ENCODE data around the gene SYT17. TPM values are rescaled to one million over a fixed set of nuclear protein-coding genes. Genes with fewer than 3 reads are reported as not detected.

Gene SYT17
- total RNA-seq, 1 experiment from 2014 or later = 10.3 TPM

- Histone ChIP-seq H3K9me2 (ENCODE audit: insufficient read depth) (no peaks in the 10 kb centered on the region), H3K79me2 (ENCODE audit: insufficient read depth, low read length) (no peaks in the 10 kb centered on the region), H3K4me3 (replicated peaks in 1 of 2; ENCODE audit: low read depth in 1 of 2, low read length in 2 of 2) (no peak overlapping the region), H3K27me3 (ENCODE audit: insufficient read depth, low read length) (no peaks in the 10 kb centered on the region), H3K36me3 (ENCODE audit: control insufficient read depth in 1 of 2, insufficient read depth in 2 of 2, low read length in 2 of 2) (no peaks in the 10 kb centered on the region), H2AFZ (ENCODE audit: low read depth, low read length, poor library complexity, severe bottlenecking) (no peak overlapping the region), H4K20me1 (ENCODE audit: insufficient read depth) (no peaks in the 10 kb centered on the region), H3K4me2 (ENCODE audit: low read length) (no peak overlapping the region), H3K9me3 (ENCODE audit: control insufficient read depth in 1 of 2, insufficient read depth in 1 of 2, low read depth in 1 of 2, low read length in 2 of 2) (peaks cover 4% of the 10 kb centered on the region in 2 experiments; a peak in 2 of 4 replicates), H3K27ac (ENCODE audit: low read depth, low read length) (no peak overlapping the region), H3K9ac (ENCODE audit: low read length) (no peak overlapping the region), H3K4me1 (ENCODE audit: control insufficient read depth in 1 of 2, insufficient read depth in 2 of 2, low read length in 2 of 2) (peaks cover 10 to 15% of the 10 kb centered on the region in 2 experiments)
- ChIA-PET RAD21 (ENCODE audit: low non-redundant PET in 1 of 2, low total read pairs in 2 of 2, uncharacterized antibody in 2 of 2, unreplicated experiment in 2 of 2) (no interaction called here), POLR2A (no interaction called here), CTCF (no interaction called here)
- DNase-seq (ENCODE audit: low read depth, low spot score) = no peak
- no peak for ATAC-seq
- BruUV-seq (replicated peaks) = no TSS peak
- intact Hi-C loops (cut with micrococcal nuclease) = no loop called here
- TF ChIP-seq ZNF274 (IDR thresholded peaks at IDR 0.05; ENCODE audit: low read depth, low read length) (no peak), CBX3 (IDR thresholded peaks at IDR 0.05; ENCODE audit: low read depth) (no peak), JUND (IDR thresholded peaks at IDR 0.05) (no peak), MAX (IDR thresholded peaks at IDR 0.05) (no peak), EZH2phosphoT487 (IDR thresholded peaks at IDR 0.05; ENCODE audit: borderline replicate concordance) (no peak), ZFX (IDR thresholded peaks at IDR 0.05) (no peak), POLR2A (IDR thresholded peaks at IDR 0.05; ENCODE audit: borderline replicate concordance, extremely low read depth, insufficient read depth, insufficient read length) (no peak), SIN3A (IDR thresholded peaks at IDR 0.05; ENCODE audit: low read depth) (no peak), SRF (IDR thresholded peaks at IDR 0.05; ENCODE audit: low read depth) (no peak)
- TF ChIP-seq, protein P1, sequence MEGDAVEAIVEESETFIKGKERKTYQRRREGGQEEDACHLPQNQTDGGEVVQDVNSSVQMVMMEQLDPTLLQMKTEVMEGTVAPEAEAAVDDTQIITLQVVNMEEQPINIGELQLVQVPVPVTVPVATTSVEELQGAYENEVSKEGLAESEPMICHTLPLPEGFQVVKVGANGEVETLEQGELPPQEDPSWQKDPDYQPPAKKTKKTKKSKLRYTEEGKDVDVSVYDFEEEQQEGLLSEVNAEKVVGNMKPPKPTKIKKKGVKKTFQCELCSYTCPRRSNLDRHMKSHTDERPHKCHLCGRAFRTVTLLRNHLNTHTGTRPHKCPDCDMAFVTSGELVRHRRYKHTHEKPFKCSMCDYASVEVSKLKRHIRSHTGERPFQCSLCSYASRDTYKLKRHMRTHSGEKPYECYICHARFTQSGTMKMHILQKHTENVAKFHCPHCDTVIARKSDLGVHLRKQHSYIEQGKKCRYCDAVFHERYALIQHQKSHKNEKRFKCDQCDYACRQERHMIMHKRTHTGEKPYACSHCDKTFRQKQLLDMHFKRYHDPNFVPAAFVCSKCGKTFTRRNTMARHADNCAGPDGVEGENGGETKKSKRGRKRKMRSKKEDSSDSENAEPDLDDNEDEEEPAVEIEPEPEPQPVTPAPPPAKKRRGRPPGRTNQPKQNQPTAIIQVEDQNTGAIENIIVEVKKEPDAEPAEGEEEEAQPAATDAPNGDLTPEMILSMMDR (IDR thresholded peaks at IDR 0.05 in 2 of 3, conservative IDR thresholded peaks at IDR 0.05 in 1 of 3; ENCODE audit: borderline replicate concordance in 1 of 3, insufficient read depth in 1 of 3, low read depth in 2 of 3, low read length in 2 of 3) = no peak
These were observed 44.0 kb downstream of the SYT17 start for GRCh38 chr16:19212059-19212458.
